Kidney capillary endothelial cell (primary cell): ENCODE results near the gene PRRT1B.
"Not testable (repeated sequence)": the region's sequence is repeated elsewhere in the genome, so short reads cannot be mapped to it uniquely, and the experiment has no call there.

Source experiments
- DNase-seq: peaks from one replicate; pipeline ENCODE4 v3.0.0-alpha.2; 2018; ENCODE audit warnings: low spot score

Gene PRRT1B

DNA sequence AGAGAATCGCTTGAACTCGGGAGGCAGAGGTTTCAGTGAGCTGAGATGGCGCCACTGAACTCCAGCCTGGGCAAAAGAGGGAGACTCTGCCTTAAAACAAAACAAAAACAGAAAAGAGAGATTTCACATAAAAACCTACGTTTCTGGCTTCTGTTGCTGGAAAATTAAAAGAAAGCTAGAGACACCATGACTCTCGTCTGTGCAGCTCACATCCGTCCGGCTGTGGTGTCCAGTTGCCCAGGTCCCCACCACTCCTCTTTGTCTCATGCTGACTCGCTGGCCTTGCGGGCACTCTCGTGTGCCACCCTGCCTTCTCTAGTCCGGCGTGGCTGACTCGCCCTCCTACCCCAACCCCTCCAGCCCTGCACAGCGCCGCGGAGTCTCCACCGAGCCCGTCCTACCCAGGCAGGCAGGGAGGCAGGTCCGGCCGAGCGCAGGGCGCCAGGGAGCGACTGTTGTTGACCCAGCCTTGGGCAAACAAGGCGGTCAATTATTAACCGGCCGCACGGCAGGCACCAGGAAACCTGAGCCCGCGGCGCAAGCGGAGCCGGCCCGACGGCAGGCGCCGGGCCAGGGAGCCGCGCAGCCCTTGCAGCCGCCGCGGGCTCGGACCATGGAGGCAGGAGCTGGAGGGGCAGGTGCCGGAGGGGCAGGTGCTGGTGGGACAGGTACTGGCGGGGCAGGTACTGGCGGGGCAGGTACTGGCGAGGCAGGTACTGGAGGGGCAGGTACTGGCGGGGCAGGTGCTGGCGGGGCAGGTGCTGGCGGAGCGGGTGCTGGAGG, at the start of gene PRRT1B:
Gene PRRT1B (plus strand): TSS at position 521 of the 783 bp plus-strand sequence. CDS start 93 bp downstream, at position 614.
- no peak for DNase-seq

DNA sequence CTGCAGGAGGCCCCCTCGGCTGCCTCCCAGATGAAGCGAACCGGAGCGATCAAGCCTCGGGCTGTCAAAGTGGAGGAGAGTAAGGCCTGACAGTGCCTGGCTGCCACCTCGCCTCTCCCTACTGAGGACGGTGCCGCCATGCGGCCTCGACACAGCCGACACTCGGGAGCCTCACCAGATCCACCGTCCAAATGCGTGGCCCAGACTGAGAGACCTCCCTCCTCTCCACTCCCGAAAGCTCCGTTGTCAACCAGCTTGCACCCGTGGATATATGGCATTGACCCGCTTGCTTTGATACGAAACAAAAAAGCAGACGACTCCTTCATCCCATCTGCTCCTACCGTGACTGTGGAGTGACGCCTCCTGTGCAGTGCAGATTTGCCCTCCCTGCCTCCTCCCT, 49.5 kb upstream of the PRRT1B start:
- no peak for DNase-seq

DNA sequence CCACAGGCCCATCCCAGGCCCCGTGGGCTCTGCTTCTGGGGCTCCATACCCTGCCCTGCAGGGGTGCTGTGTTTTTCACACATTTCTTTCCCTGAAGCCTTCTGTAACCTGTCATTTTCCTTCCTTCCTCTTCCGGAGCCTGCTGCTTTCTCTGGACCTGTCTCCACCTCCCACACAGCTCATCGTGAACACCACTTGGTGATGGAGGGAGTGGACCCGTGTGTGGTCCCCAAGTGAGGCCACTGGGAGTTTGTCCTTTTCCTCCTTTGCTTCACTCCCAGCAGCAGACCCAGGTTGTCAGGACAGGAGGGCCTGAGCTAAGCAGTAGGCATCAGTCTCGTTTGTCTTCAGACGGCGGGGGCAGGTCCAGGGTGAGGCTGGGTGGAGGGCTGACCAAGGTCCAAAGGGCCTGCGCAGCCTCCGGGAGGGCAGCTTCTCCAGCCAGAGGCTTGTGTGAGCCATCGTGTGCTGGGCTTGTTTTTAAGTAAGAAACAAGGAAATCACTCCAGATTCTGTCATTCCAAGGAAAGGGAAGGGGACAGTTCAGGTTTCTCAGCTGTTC, 48.4 kb upstream of the PRRT1B start:
- no peak for DNase-seq

DNA sequence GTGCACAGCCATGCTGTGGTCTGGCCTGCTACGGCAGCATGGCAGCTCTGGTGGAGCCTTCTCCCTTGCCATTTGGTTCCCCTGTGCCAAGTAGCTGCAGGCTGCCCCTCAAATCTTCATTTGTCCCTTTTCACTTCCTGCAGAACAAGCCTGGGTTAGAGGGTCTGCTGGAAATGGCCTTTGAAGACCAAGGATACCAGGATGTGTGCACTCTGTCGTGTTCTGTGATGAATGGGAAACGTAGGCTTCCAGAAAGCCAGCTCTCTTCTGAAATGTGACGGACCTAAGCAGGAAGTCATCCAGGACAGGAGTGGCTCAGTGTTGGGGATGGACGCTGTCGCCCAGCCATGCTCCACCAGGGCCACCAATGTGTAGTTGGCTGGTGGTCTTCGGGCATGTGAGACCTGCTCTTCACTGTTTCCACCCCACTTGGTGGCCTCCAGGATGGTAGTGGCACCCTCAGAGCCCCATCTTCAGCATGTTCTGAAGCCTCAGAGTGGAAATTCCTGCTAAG, 46.0 kb upstream of the PRRT1B start:
- no peak for DNase-seq

DNA sequence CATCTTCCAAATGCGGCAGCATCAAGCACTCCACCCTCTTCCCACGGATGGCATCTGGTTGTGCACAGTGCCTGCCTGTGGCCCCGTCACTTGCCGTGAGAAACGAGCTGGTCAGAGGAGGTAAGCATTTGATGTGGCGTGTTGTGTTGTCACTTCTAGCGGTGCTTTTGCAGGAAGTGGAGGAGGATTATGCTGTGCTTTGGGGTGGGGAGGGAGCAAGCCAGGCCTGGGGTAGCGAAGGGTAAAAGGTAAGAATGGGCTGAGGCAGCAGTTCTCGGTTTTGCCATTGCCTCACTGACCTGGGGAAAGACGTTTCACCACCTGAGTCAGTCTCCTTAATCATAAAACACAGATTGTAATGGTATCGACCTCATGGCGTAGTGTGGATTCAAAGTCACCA, 44.9 kb upstream of the PRRT1B start:
- DNase-seq, result no peak

DNA sequence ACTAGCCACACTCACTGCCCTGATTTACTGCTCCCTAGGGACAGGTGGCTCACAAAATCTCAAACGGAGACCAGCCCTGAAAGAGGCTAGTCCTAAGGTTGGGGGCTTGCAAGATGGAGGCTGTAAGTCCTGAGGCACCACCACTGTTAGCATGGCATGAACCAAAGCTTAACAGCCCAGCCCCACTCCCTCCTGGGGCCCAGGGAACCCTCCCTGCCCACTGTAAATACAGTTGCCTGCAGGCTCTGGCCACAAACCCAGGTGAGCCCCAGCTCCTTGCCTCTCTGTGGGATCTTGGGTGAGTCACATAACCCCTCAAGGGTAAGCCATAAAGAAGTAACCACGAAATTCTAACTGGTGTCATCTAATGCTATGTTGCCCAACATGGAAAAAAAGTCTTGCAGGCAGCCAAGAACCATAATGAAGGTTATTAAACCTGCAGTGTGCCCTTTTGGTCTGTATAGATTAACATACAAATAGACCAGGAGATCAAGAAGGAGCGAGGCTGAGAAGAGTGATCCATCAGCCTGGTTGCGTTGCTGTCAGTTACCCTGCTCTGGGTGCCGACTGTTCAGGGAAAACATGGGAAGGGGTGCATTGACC, 44.3 kb upstream of the PRRT1B start:
- DNase-seq, result no peak

DNA sequence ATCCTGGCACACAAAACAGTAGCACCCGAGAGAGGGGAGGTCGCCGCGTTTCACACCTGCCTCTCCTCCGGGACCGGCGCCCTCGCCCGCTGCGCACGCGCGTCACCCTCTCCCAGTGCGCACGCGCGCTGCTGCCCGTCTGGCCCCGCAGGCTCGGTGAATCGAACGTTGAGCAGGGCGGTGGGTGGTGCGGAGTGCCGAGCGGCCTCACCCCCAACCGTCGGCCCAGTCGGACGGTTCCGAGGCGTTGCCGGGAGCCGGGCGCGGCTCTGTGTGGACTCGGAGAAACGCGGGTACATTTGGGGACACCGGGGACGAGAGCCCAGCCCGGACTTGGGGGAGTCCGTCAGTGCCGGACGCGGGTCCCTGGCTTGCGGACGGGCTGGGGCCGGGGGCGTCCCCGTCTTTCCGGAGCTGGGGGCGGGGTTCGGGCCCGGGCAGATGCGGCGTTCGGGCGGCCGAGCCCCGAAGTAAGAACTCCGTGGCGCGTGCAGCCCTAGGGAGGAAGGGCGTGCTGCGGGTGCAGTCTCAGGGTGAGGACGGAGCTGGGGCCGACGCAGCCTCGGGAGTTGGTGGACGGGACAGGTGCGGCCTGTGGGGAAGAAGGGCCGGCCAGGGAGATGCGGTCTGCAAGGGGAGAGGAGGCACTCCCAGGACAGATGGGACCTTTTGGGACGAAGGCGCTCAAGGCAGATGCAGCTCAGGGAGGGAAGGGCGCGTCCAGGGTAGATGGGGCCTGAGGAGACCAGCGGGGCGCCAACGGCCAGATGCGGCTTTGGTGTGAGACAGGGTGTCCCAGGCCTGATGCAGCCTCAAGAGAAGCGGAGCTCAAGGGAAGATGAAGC, 42.3 kb upstream of the PRRT1B start, which contains the start of gene POMT1:
Gene POMT1 (plus strand): TSS at position 138 of the 845 bp plus-strand sequence. CDS start 1,301 bp downstream, outside the sequence.
- DNase-seq, result peak; percentile 77

DNA sequence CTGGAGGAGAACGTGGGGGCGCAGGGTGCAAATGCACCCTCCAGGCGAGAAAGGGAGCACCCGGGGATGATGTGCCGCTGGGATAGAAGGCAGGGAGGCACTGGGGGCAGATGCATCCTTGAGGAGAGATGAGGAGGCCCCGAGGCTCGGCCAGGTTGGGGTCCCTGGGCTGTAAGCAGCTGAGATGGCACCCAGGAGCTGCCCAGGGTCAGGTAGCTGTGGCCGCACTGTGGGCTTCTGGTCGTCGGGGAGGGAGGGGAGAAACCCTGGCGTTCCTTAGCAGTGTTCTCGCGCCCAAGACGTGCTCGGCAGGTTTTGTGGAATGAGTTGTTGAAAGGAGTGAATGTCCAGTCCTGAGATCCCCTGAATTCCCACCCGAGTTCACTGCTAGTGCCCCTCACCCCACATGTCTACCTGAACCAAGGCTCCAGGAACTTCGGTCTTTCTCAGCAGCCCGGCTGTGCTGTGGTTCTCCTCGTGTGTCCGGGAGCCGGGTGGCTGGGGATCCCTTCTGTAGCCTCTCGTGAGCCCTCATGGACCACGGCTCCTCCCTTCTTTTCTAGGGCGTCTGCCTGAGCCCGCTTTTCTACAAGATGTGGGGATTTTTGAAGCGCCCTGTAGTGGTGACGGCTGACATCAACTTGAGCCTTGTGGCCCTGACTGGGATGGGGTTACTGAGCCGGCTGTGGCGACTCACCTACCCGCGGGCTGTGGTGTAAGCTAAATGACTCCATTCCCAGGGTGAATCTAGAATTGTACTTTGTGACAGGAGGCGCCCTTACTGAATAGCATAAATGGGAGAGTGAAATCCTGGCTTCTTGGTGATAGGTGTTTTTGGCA, 41.5 kb upstream of the PRRT1B start:
- no peak for DNase-seq

DNA sequence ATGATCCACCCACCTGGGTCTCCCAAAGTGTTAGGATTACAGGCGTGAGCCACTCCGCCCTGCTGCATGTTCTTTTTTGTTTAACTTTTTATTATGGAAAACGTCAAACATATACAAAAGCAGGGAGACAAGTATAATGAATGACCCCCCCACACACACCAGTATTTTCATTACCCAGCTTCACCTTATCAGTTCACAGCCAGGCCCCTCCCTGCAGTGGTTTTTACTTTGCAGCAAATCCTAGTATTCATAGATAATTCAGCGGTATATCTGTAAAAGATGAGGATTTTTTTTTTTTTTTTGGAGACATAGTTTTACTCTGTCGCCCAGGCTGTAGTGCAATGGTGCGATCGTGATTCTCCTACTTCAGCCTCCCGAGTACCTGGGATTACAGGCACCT, 40.3 kb upstream of the PRRT1B start:
- no peak for DNase-seq

DNA sequence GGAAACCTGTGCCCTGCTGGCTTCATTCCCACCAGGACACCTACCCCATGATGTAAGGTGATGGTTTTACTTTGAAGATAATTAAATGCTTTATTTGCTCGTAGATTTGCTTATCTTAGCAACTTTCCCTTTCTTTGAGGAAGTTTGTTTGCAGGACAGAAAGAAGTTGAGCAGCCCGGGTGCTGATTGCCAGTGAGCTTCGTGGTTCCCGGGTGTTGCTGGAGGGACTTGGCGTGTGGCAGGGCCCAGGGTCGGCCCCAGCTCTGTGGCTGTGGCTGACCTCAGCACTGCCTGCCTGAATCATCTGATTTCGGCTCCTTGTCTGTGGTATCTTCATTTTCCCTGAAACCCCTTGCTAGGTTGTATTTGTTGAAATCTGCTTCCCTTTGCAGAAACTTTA, 33.9 kb upstream of the PRRT1B start:
- DNase-seq, result no peak

DNA sequence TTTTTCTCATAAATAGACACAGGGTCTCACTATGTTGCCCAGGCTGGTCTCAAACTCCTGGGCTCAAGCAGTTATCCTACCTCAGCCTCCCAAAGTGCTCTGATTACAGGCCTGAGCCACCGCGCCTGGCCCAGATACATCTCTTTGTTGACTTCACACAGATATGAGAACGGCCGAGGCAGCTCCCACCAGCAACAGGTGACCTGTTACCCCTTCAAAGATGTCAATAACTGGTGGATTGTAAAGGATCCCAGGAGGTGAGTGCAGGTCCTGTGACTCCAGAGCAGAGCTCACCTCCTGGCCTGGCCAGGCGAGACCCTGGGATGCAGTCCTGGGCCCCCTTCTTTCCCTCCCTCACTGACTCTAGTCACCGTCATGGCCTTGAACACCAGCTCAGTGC, 33.4 kb upstream of the PRRT1B start:
- DNase-seq, result no peak

DNA sequence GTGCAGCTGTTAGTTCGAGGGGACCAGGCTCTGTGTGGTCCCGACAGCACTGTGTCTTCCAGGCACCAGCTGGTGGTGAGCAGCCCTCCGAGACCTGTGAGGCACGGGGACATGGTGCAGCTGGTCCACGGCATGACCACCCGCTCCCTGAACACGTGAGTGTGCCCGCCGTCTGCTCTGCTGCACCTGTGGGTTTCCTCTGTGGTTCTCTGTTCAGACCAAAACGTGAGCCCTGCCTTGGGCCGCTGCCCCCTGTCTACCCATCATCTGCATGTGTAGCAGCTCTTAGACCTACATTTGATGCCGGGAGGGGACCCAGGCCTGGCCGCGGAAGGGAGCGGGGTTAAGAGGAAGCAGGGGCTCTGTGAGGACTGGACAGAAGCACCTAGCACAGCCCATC, 32.1 kb upstream of the PRRT1B start:
- no peak for DNase-seq

DNA sequence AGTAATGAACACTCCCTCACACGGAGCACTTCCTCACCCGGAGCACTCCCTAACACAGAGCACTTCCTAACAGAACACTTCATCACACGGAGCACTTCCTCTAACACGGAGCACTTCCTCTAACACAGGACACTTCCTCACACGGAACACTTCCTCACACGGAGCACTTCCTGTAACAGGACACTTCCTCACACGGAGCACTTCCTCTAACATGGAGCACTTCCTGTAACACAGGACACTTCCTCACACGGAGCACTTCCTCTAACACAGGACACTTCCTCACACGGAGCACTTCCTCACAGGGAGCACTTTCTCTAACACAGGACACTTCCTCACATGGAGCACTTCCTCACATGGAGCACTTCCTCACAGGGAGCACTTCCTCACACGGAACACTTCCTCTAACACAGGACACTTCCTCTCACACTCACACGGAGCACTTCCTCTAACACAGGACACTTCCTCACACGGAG, 29.7 kb upstream of the PRRT1B start:
- not testable (repeated sequence) for DNase-seq

DNA sequence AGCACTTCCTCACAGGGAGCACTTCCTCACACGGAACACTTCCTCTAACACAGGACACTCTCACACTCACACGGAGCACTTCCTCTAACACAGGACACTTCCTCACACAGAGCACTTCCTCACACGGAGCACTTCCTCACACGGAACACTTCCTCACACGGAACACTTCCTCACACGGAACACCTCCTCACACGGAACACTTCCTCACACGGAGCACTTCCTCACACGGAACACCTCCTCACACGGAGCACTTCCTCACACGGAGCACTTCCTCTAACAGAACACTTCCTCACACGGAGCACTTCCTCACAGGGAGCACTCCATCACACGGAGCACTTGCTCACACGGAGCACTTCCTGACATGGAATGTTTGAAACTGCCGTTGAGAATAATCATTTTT, 29.2 kb upstream of the PRRT1B start:
- DNase-seq, result no peak

DNA sequence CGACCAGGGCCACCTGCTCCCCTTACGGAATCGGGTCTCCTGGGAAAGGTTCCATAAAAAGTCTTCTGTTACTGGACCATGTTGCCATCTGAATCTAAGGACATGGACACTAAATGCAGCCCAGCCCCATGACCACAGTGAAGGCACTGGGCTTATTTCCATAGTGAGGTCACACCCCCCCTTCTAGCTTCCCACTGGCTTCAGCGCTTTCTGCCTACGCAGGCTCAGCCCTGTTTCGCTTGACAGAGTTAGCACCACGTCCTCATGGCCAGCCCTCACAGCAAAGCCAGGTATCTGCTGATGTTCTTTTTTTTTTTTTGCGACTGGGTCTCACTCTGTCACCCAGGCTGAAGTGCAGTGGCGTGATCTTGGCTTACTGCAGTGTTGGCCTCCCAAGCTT, 28.4 kb upstream of the PRRT1B start:
- no peak for DNase-seq

DNA sequence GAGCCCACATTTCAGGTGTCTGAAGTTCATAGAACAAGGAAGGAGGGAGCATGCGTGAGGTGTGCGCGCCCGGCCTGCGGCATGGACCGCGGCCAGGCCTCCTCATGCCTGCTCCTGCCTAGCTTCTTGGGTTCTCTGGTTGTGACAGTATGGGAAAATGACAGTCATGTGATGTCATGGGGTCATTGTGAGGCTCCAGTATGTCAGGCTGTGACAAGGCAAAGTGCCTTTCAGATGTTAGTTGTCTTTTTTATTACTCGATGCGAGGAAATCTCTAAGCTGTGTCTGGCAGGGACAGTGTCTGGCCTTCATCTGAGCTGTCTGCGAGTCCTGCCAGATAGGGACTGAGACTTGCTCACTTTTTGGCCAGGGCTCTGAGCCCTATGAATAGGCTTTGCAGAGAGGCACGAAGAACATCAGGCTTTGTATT, 27.5 kb upstream of the PRRT1B start:
- no peak for DNase-seq

DNA sequence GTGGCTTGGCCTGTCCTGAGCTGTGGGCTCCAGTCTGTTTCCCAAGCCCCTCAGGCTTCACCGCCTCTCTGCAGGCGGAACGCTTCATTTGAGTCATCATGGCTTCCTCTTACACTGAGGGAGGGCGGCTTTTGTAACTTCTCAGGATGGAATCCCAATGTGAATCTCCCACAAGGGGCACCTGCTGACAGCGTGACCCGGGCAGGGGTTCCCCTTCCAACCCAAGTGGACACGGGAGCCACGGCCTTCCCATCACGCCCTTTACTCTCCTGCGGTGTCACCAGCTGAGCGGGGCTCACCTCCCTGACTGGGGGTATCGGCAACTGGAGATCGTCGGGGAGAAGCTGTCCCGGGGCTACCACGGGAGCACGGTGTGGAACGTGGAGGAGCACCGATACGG, 26.8 kb upstream of the PRRT1B start:
- no peak for DNase-seq

DNA sequence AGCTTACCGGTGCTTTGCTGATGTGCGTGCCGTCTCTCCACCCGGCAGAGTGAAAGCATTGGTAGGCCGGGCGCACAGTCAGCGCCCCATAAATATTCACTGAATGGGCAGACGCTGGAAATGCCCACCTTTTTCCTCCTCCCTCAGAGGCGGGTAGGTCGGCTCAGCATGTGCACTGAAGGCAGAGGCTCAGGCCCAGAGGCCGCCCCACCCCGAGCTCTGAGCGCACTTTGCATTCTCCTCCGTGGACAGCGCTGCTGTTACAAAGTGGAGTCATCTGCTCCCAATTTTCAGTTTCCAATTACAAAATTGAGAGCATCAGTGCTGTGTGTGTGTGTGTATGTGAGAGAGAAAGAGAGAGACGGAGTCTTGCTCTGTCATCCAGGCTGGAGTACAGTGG, 24.8 kb upstream of the PRRT1B start:
- no peak for DNase-seq

DNA sequence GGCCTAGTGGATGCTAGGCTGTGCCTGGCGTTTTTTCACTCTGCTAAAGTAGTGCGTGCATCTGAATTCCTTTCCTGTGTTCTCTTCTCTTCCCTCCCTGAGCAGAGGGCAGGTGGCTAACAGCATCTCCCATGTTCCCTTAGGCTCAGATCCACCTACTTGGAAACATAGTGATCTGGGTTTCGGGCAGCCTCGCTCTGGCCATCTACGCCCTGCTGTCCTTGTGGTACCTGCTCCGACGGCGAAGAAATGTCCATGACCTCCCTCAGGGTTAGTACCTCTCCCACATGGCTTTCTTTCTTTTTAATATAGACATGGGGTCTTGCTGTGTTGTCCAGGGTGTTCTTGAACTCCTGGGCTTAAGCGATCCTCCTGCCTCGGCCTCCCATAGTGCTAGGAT, 24.1 kb upstream of the PRRT1B start:
- DNase-seq, result no peak

DNA sequence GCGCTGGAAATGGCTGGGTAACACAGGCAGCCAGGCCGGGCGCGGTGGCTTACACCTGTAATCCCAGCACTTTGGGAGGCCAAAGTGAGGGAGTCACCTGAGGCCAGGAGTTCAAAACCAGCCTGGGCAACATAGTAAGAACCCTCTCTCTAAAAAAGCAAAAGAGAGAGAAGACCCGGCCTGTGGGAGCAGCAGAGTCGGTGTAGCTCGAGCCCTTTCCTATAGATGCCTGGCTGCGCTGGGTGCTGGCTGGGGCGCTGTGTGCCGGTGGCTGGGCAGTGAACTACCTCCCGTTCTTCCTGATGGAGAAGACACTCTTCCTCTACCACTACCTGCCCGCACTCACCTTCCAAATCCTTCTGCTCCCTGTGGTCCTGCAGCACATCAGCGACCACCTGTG, 23.5 kb upstream of the PRRT1B start:
- no peak for DNase-seq
